CD14-positive monocyte (primary cell): Measurements from ENCODE around the gene FBXO17. TPM values are rescaled to one million over a fixed set of nuclear protein-coding genes. Genes with fewer than 3 reads are reported as not detected.

Source experiments
- DNase-seq, 3 donors: peaks; one replicate each; pipeline ENCODE4 v3.0.0-alpha.2; 2011 to 2022
- H2AFZ ChIP-seq: 2 replicates; pipeline ENCODE4 v1.6.0; 2012; ENCODE audit warnings: mild to moderate bottlenecking, low read depth, low read length, inconsistent platforms; ENCODE audit not compliant: insufficient read depth, poor library complexity, severe bottlenecking
- H3K27ac ChIP-seq, 2 donors: 1 replicate in 1 of 2; 2 replicates in 1 of 2; pipeline ENCODE4 v1.5.1; 2012 to 2013; ENCODE audit warnings: low read length in 2 of 2, control low read depth in 1 of 2, inconsistent platforms in 1 of 2, low read depth in 1 of 2, mild to moderate bottlenecking in 1 of 2
- H3K27me3 ChIP-seq, 2 donors: one replicate each; pipeline versions ENCODE4 v1.6.0 to v1.6.1; 2011 to 2013; ENCODE audit warnings: low read length in 2 of 2; ENCODE audit not compliant: control insufficient read depth in 2 of 2, insufficient read depth in 2 of 2
- H3K36me3 ChIP-seq, 2 donors: replicated peaks in 1 of 2; 1 replicate in 1 of 2; 2 replicates in 1 of 2; pipeline versions ENCODE4 v1.5.1 to v1.6.1; 2012 to 2013; ENCODE audit warnings: low read length in 2 of 2, control low read depth in 1 of 2, inconsistent platforms in 1 of 2, mild to moderate bottlenecking in 1 of 2; ENCODE audit not compliant: insufficient read depth in 2 of 2, control insufficient read depth in 1 of 2
- H3K4me1 ChIP-seq, 2 donors: 1 replicate in 1 of 2; 2 replicates in 1 of 2; pipeline versions ENCODE4 v1.5.1 to v1.6.1; 2012 to 2013; ENCODE audit warnings: low read length in 2 of 2, control low read depth in 1 of 2, inconsistent platforms in 1 of 2, mild to moderate bottlenecking in 1 of 2, moderate library complexity in 1 of 2; ENCODE audit not compliant: insufficient read depth in 2 of 2, control insufficient read depth in 1 of 2
- H3K4me2 ChIP-seq: replicated peaks from 2 replicates; pipeline ENCODE3; 2012; ENCODE audit warnings: low read length, moderate library complexity, mild to moderate bottlenecking; ENCODE audit not compliant: poor library complexity, severe bottlenecking; ENCODE audit errors: extremely low read depth
- H3K4me3 ChIP-seq, 3 experiments: fragments of 200-600 bp in 1 of 3; sonication (generic) in 1 of 3; replicated peaks in 1 of 3; 1 replicate in 2 of 3; 2 replicates in 1 of 3; pipeline ENCODE4 v1.5.1; 2011 to 2013; ENCODE audit warnings: low read length in 3 of 3, mild to moderate bottlenecking in 3 of 3, control low read depth in 2 of 3, low read depth in 2 of 3, inconsistent platforms in 1 of 3, moderate library complexity in 1 of 3
- H3K79me2 ChIP-seq: 2 replicates; pipeline ENCODE4 v1.6.0; 2012; ENCODE audit warnings: mild to moderate bottlenecking, control low read depth, inconsistent platforms, low read length, moderate library complexity; ENCODE audit not compliant: insufficient read depth
- H3K9ac ChIP-seq: 2 replicates; pipeline ENCODE4 v1.6.0; 2017; ENCODE audit warnings: low read length, mild to moderate bottlenecking; ENCODE audit not compliant: insufficient read depth, poor library complexity, severe bottlenecking
- H3K9me3 ChIP-seq, 2 donors: replicated peaks in 1 of 2; 1 replicate in 1 of 2; 2 replicates in 1 of 2; pipeline versions ENCODE4 v1.5.1 to v1.6.1; 2012 to 2013; ENCODE audit warnings: low read length in 2 of 2, control low read depth in 1 of 2; ENCODE audit not compliant: control insufficient read depth in 1 of 2, insufficient read depth in 1 of 2
- H4K20me1 ChIP-seq: 2 replicates; pipeline ENCODE4 v1.6.0; 2012; ENCODE audit warnings: mild to moderate bottlenecking, low read length, control low read depth, moderate library complexity; ENCODE audit not compliant: insufficient read depth
- H3K27ac Mint-ChIP-seq, 7 donors: one replicate each; pipeline ENCODE4 v1.8.0; 2020; ENCODE audit warnings: mild to moderate bottlenecking in 7 of 7, mixed read lengths in 7 of 7, moderate library complexity in 6 of 7, inconsistent platforms in 2 of 7
- H3K27me3 Mint-ChIP-seq, 3 donors: one replicate each; pipeline ENCODE4 v1.8.0; 2021 to 2022; ENCODE audit warnings: low read depth in 3 of 3, mild to moderate bottlenecking in 3 of 3, mixed read lengths in 3 of 3, moderate library complexity in 3 of 3, inconsistent platforms in 1 of 3
- H3K36me3 Mint-ChIP-seq, 2 donors: one replicate each; pipeline ENCODE4 v1.8.0; 2020; ENCODE audit warnings: mixed read lengths in 2 of 2, inconsistent platforms in 1 of 2, mild to moderate bottlenecking in 1 of 2
- H3K4me1 Mint-ChIP-seq: one replicate; pipeline ENCODE4 v1.8.0; 2020; ENCODE audit warnings: mild to moderate bottlenecking, mixed read lengths
- H3K4me3 Mint-ChIP-seq, 2 donors: one replicate each; pipeline ENCODE4 v1.8.0; 2020; ENCODE audit warnings: mild to moderate bottlenecking in 2 of 2, mixed read lengths in 2 of 2, moderate library complexity in 1 of 2
- H3K9me3 Mint-ChIP-seq, 7 donors: one replicate each; pipeline ENCODE4 v1.8.0; 2020 to 2022; ENCODE audit warnings: mixed read lengths in 7 of 7, mild to moderate bottlenecking in 6 of 7, moderate library complexity in 6 of 7, inconsistent platforms in 2 of 7
- WGBS: methylation state at CpG from one replicate; pipeline ENCODE4 v1.1.5; 2013; ENCODE audit warnings: missing lambda C conversion rate; ENCODE audit not compliant: insufficient coverage; 5-methylcytosine and 5-hydroxymethylcytosine counted together
- intact Hi-C, 2 donors: fragments of 100-400 bp; cut with micrococcal nuclease; formaldehyde crosslinking; loops; one replicate each; pipeline versions ENCODE4 v1.15.0 to v1.15.1; 2023
- polyA plus RNA-seq, 3 donors: library from polyadenylated mRNA; depleted of rRNA in 1 of 3; unstranded in 2 of 3; stranded (reverse) in 1 of 3; fragments of 300-500 nt in 2 of 3; fragments of >200 nt in 1 of 3; fragmentation: Illumina TruSeq in 2 of 3; gene quantifications; 1 replicate in 2 of 3; 2 replicates in 1 of 3; pipeline ENCODE4 v1.2.3, GENCODE V29; 2012 to 2021
- TF ChIP-seq, protein P1 (sequence below): fragments of 200-600 bp; IDR thresholded peaks from one replicate; pipeline ENCODE4 v1.8.0; 2022; ENCODE audit warnings: antibody characterized with exemption, mild to moderate bottlenecking

FBXO17 gene
- polyA plus RNA-seq, 3 donors: not detected

DNA sequence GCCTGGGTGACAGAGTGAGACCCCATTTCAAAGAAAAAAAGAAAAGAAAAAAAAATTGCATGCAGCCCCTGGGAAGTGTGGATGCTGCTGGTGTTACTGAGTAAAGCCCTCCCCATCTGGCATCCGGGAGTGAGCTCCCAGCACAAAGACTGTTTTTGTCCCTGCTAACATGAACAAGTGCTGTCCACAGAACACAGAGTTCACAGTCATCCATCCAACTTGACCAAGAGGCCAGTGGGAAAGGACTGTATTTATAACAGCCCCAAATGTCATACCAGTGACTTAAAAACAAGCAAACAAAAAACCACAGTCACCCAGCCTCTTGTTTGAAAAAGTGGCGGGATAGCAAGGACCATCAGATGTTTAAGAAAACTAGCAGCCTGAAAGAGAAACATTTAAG, 10.8 kb downstream of the FBXO17 start:
- intact Hi-C loops: no loop called here
- TF ChIP-seq, protein P1, sequence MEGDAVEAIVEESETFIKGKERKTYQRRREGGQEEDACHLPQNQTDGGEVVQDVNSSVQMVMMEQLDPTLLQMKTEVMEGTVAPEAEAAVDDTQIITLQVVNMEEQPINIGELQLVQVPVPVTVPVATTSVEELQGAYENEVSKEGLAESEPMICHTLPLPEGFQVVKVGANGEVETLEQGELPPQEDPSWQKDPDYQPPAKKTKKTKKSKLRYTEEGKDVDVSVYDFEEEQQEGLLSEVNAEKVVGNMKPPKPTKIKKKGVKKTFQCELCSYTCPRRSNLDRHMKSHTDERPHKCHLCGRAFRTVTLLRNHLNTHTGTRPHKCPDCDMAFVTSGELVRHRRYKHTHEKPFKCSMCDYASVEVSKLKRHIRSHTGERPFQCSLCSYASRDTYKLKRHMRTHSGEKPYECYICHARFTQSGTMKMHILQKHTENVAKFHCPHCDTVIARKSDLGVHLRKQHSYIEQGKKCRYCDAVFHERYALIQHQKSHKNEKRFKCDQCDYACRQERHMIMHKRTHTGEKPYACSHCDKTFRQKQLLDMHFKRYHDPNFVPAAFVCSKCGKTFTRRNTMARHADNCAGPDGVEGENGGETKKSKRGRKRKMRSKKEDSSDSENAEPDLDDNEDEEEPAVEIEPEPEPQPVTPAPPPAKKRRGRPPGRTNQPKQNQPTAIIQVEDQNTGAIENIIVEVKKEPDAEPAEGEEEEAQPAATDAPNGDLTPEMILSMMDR: no peak
- Histone ChIP-seq H3K79me2 (no peaks in the 10 kb centered on the region), H3K36me3 (no peaks in the 10 kb centered on the region), H3K27me3 (no peaks in the 10 kb centered on the region), H4K20me1 (no peaks in the 10 kb centered on the region), H3K4me3 (no peak overlapping the region), H2AFZ (no peak overlapping the region), H3K27ac (no peak overlapping the region), H3K4me2 (no peak overlapping the region), H3K9ac (no peak overlapping the region), H3K9me3 (no peaks in the 10 kb centered on the region), H3K4me1 (no peaks in the 10 kb centered on the region)
- Mint-ChIP-seq H3K4me1 (peaks cover 3% of the 10 kb centered on the region), H3K27me3 (peaks cover 2 to 12% (median 9%) of the 10 kb centered on the region in 3 donors), H3K9me3 (peaks cover 0 to 1% (median 0%) of the 10 kb centered on the region in 7 donors), H3K27ac (no peak overlapping the region), H3K36me3 (no peaks in the 10 kb centered on the region), H3K4me3 (no peak overlapping the region)
- 100% methylated on average over 1 of the region's 2 CpGs for WGBS
- DNase-seq: no peak

DNA sequence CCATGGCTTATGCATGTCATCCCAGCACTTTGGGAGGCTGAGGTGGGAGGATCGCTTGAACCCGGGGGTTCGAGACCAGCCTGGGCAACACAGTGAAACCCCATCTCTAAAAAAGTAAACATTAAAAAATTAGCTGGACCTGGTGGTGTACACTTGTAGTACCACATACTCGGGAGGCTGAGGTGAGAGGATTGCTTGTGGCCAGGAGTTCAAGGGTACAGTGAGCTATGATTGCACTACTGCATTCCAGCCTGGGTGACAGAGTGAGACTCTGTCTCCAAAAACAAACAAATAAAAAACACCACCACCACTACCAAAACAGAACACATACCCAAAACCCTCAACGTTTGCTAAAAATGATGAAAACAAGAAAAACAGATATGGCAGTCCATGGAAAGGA, 15.9 kb downstream of the FBXO17 start:
- no peak overlapping the region for H3K4me3 ChIP-seq
- TF ChIP-seq, protein P1: no peak
- H2AFZ ChIP-seq: no peak overlapping the region
- H4K20me1 ChIP-seq: no peaks in the 10 kb centered on the region
- H3K27ac ChIP-seq: no peak overlapping the region
- H3K36me3 ChIP-seq: no peaks in the 10 kb centered on the region
- H3K4me3 Mint-ChIP-seq: no peak overlapping the region
- peaks cover 3 to 6% (median 4%) of the 10 kb centered on the region in 3 donors for H3K27me3 Mint-ChIP-seq
- no peaks in the 10 kb centered on the region for H3K27me3 ChIP-seq
- peaks cover 3% of the 10 kb centered on the region for H3K4me1 Mint-ChIP-seq
- no peaks in the 10 kb centered on the region for H3K9me3 ChIP-seq
- intact Hi-C loops: no loop called here
- no CpG with 5 or more reads among the region's 5 CpGs for WGBS
- no peak for DNase-seq
- no peak overlapping the region for H3K4me2 ChIP-seq
- H3K27ac Mint-ChIP-seq: no peak overlapping the region
- peaks cover 0 to 7% (median 0%) of the 10 kb centered on the region in 7 donors for H3K9me3 Mint-ChIP-seq
- no peak overlapping the region for H3K9ac ChIP-seq
- no peaks in the 10 kb centered on the region for H3K36me3 Mint-ChIP-seq
- no peaks in the 10 kb centered on the region for H3K4me1 ChIP-seq
- H3K79me2 ChIP-seq: no peaks in the 10 kb centered on the region
